HepG2 (cell line): ENCODE results near the gene PCSK5. TPM values are rescaled to one million over a fixed set of nuclear protein-coding genes. Genes with fewer than 3 reads are reported as not detected.

Experiments
- ATAC-seq: fragments of 200-7000 bp; cut with Tn5 transposase; 3 replicates; pipeline ENCODE4 v1.9.1; 2020; ENCODE audit warnings: mild to moderate bottlenecking, moderate library complexity
- BruUV-seq: library from RNA; stranded (reverse); fragments of 400-500 nt; replicated peaks from 2 replicates; lab custom pipeline; 2021; lab: Mats Ljungman, UMichigan
- CTCF ChIA-PET: fragments of 300-600 bp; formaldehyde crosslinking; extraction: SDS; loops from one replicate; lab custom pipeline; 2021; ENCODE audit warnings: low total read pairs, inconsistent platforms, low intra/inter-chr PET ratio; lab: Yijun Ruan, JAX
- POLR2A ChIA-PET: fragments of 350-600 bp; sonication (Branson Sonifier 250); formaldehyde crosslinking; loops from one replicate; lab custom pipeline; 2020; ENCODE audit warnings: antibody characterized with exemption, inconsistent platforms; lab: Yijun Ruan, JAX
- DNase-seq: peaks from one replicate; pipeline ENCODE4 v3.0.0-alpha.2; 2015; ENCODE audit warnings: low spot score
- FAIRE-seq: peaks from 3 replicates; lab custom pipeline; 2011; peaks lifted over from hg19 to GRCh38; lab: Jason Lieb, UNC
- H2AFZ ChIP-seq: one replicate; pipeline ENCODE4 v1.6.1; 2011; ENCODE audit warnings: low read length, inconsistent platforms
- H3K27ac ChIP-seq: fragments of 300-600 bp; 3 replicates; pipeline ENCODE4 v1.8.0; 2011; ENCODE audit warnings: mixed run types, mild to moderate bottlenecking, mixed read lengths, low read length, inconsistent platforms; ENCODE audit not compliant: insufficient read depth; ENCODE audit errors: extremely low read length
- H3K27me3 ChIP-seq, 2 experiments: fragments of 200-600 bp in 1 of 2; 2 replicates in 1 of 2; 3 replicates in 1 of 2; pipeline versions ENCODE4 v1.6.0 to v1.8.0; 2011; ENCODE audit warnings: low read length in 2 of 2, mild to moderate bottlenecking in 2 of 2, moderate library complexity in 2 of 2, inconsistent platforms in 1 of 2; ENCODE audit not compliant: insufficient read depth in 2 of 2, control insufficient read depth in 1 of 2
- H3K36me3 ChIP-seq, 2 experiments: fragments of 200-600 bp in 1 of 2; replicated peaks in 1 of 2; 2 replicates in 1 of 2; 3 replicates in 1 of 2; pipeline versions ENCODE4 v1.5.1 to v1.8.0; 2011; ENCODE audit warnings: low read length in 2 of 2, inconsistent platforms in 1 of 2; ENCODE audit not compliant: insufficient read depth in 2 of 2, control insufficient read depth in 1 of 2
- H3K4me1 ChIP-seq: 2 replicates; pipeline ENCODE4 v1.5.1; 2012; ENCODE audit warnings: low read length, inconsistent platforms; ENCODE audit not compliant: insufficient read depth
- H3K4me2 ChIP-seq: 2 replicates; pipeline ENCODE4 v1.6.0; 2011; ENCODE audit warnings: low read depth, low read length, inconsistent platforms
- H3K4me3 ChIP-seq, 3 experiments: fragments of 200-600 bp in 1 of 3; sonication (generic), shearing (Covaris generic) in 1 of 3; replicated peaks in 1 of 3; 2 replicates each; pipeline ENCODE4 v1.5.1; 2011 to 2016; ENCODE audit warnings: low read length in 3 of 3, inconsistent platforms in 2 of 3, low read depth in 2 of 3, mild to moderate bottlenecking in 2 of 3, control low read depth in 1 of 3, mixed read lengths in 1 of 3; ENCODE audit not compliant: insufficient read depth in 1 of 3
- H3K79me2 ChIP-seq: one replicate; pipeline ENCODE4 v1.6.1; 2011; ENCODE audit warnings: low read length, inconsistent platforms; ENCODE audit not compliant: insufficient read depth
- H3K9ac ChIP-seq: 2 replicates; pipeline ENCODE4 v1.6.0; 2011; ENCODE audit warnings: mild to moderate bottlenecking, low read depth, low read length, inconsistent platforms; ENCODE audit not compliant: insufficient read depth
- H3K9me3 ChIP-seq: 2 replicates; pipeline ENCODE4 v1.5.1; 2012; ENCODE audit warnings: mild to moderate bottlenecking, low read length
- H4K20me1 ChIP-seq: 2 replicates; pipeline ENCODE4 v1.6.0; 2011; ENCODE audit warnings: inconsistent platforms, mild to moderate bottlenecking, low read length, moderate library complexity; ENCODE audit not compliant: insufficient read depth
- CAMTA2 ChIP-seq: sonication (generic); formaldehyde crosslinking; IDR thresholded peaks from 2 replicates; pipeline ENCODE4 v1.4.0; 2020; ENCODE audit warnings: mild to moderate bottlenecking, missing genetic modification reagents, borderline replicate concordance
- CBFB ChIP-seq: sonication (generic); formaldehyde crosslinking; IDR thresholded peaks from 2 replicates; pipeline ENCODE4 v1.4.0; 2020; ENCODE audit warnings: missing genetic modification reagents
- GLI4 ChIP-seq: sonication (generic); formaldehyde crosslinking; IDR thresholded peaks from 2 replicates; pipeline ENCODE4 v1.5.1; 2020; ENCODE audit warnings: missing genetic modification reagents, mild to moderate bottlenecking, moderate library complexity, borderline replicate concordance
- HNF4A ChIP-seq: sonication (generic); formaldehyde crosslinking; IDR thresholded peaks from 2 replicates; pipeline ENCODE4 v1.4.0; 2020; ENCODE audit warnings: missing genetic modification reagents
- IRX3 ChIP-seq: sonication (generic); formaldehyde crosslinking; IDR thresholded peaks from 2 replicates; pipeline ENCODE4 v1.8.1; 2023; ENCODE audit warnings: mild to moderate bottlenecking, low read depth, missing genetic modification reagents, borderline replicate concordance
- KLF6 ChIP-seq: IDR thresholded peaks from 2 replicates; pipeline ENCODE4 v1.8.0; 2016; ENCODE audit warnings: missing biosample characterization, missing genetic modification reagents
- MLX ChIP-seq: IDR thresholded peaks from 2 replicates; pipeline ENCODE4 v1.6.1; 2016
- TAF1 ChIP-seq: sonication (generic); formaldehyde crosslinking; IDR thresholded peaks from 2 replicates; pipeline ENCODE4 v1.4.0; 2020; ENCODE audit warnings: missing genetic modification reagents
- ZFY ChIP-seq: sonication (generic); formaldehyde crosslinking; IDR thresholded peaks from 2 replicates; pipeline ENCODE4 v1.4.0; 2020; ENCODE audit warnings: missing genetic modification reagents
- WGBS: methylation state at CpG from one replicate; pipeline ENCODE4 v1.1.6; 2017; ENCODE audit warnings: low lambda C conversion rate; 5-methylcytosine and 5-hydroxymethylcytosine counted together
- in situ Hi-C: cut with HindIII; loops from 2 replicates; pipeline ENCODE4 v1.10.0; 2017; ENCODE audit warnings: low pct_unique_long_range_greater_than_20kb; ENCODE audit not compliant: extremely low pct_ligation_motif_present
- intact Hi-C: fragments of 100-400 bp; cut with micrococcal nuclease; formaldehyde crosslinking; loops from one replicate; pipeline ENCODE4 v1.10.0; 2022; ENCODE audit not compliant: unreplicated experiment
- polyA plus RNA-seq, 8 experiments: library from polyadenylated mRNA; depleted of rRNA in 3 of 8; stranded (reverse) in 7 of 8; unstranded in 1 of 8; fragments of >200 nt; fragmentation: Illumina TruSeq in 4 of 8; extraction: Trizol in 4 of 8; gene quantifications; 2 replicates each; pipeline versions ENCODE4 v1.2.1 to v1.2.3, GENCODE V29; 2011 to 2016; ENCODE audit warnings: low read depth in 4 of 8, missing spikeins in 1 of 8, mixed read lengths in 1 of 8; ENCODE audit not compliant: insufficient read depth in 1 of 8
- total RNA-seq, 5 experiments: library from RNA; depleted of rRNA; stranded (reverse); fragments of >200 nt; fragmentation: Illumina TruSeq; extraction: Trizol; gene quantifications; 2 replicates each; pipeline ENCODE4 v1.2.3, GENCODE V29; 2016; ENCODE audit warnings: low read depth in 1 of 5
- TF ChIP-seq, protein P1 (sequence below): sonication (generic); formaldehyde crosslinking; IDR thresholded peaks from 2 replicates; pipeline ENCODE4 v1.5.1; 2020; ENCODE audit warnings: missing genetic modification reagents, mild to moderate bottlenecking, borderline replicate concordance
- TF ChIP-seq, protein P2 (sequence below), 2 experiments: sonication (generic) in 1 of 2; formaldehyde crosslinking in 1 of 2; IDR thresholded peaks; 2 replicates each; pipeline versions ENCODE4 v1.5.1 to v1.6.1; 2011 to 2020; ENCODE audit warnings: borderline replicate concordance in 1 of 2, low read depth in 1 of 2, low read length in 1 of 2, mild to moderate bottlenecking in 1 of 2, missing genetic modification reagents in 1 of 2, moderate library complexity in 1 of 2
- TF ChIP-seq, protein P3 (sequence below): sonication (generic); formaldehyde crosslinking; conservative IDR thresholded peaks from 2 replicates; pipeline ENCODE4 v1.8.1; 2023; ENCODE audit warnings: missing genetic modification reagents
- TF ChIP-seq, protein P4 (sequence below): fragments of 450-650 bp; IDR thresholded peaks from 2 replicates; pipeline ENCODE4 v1.6.1; 2017; ENCODE audit warnings: mild to moderate bottlenecking
- TF ChIP-seq, protein P5 (sequence below): sonication (generic); formaldehyde crosslinking; IDR thresholded peaks from 2 replicates; pipeline ENCODE4 v1.5.1; 2020; ENCODE audit warnings: mild to moderate bottlenecking, missing genetic modification reagents, borderline replicate concordance

Gene PCSK5
- total and polyA plus RNA-seq, 2 of the 13 experiments (the other 11 are each of a cell fraction or from before 2014, with no cell fraction given), result 0.55 to 0.66 TPM

DNA sequence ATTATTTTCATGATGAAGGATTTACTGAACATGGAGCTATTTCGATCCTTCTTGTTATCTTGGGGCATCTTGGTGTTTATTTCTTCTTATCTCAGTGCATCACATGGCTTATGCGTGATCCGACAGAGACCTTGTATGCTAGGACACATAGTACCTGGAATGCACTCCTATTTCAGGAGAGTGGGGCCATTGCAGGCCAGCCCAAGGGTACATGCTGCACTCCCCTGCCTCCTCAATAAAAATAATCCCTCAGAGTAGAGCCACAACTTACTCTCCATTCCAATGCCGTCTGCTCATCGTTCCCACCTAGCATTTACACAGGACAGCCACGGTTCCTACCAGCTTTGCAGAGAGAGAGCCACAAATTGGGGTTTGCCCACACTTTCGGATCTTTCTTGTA, 43.5 kb downstream of the PCSK5 start:
- Histone ChIP-seq H2AFZ (no peak overlapping the region), H3K36me3 (no peaks in the 10 kb centered on the region), H3K79me2 (no peaks in the 10 kb centered on the region), H3K27ac (no peak overlapping the region), H3K27me3 (no peaks in the 10 kb centered on the region), H3K9me3 (no peaks in the 10 kb centered on the region), H3K4me3 (no peak overlapping the region), H4K20me1 (no peaks in the 10 kb centered on the region), H3K4me2 (no peak overlapping the region), H3K9ac (no peak overlapping the region), H3K4me1 (peaks cover 16% of the 10 kb centered on the region)
- TF ChIP-seq CAMTA2 (no peak), KLF6 (no peak), CBFB (no peak), HNF4A (CRISPR knock-in tag) (no peak), ZFY (CRISPR knock-in tag) (no peak), GLI4 (CRISPR knock-in tag) (no peak), TAF1 (CRISPR knock-in tag) (no peak), IRX3 (CRISPR knock-in tag) (no peak), MLX (CRISPR knock-in tag) (no peak)
- TF ChIP-seq, protein P1, sequence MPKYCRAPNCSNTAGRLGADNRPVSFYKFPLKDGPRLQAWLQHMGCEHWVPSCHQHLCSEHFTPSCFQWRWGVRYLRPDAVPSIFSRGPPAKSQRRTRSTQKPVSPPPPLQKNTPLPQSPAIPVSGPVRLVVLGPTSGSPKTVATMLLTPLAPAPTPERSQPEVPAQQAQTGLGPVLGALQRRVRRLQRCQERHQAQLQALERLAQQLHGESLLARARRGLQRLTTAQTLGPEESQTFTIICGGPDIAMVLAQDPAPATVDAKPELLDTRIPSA (CRISPR knock-in tag), result no peak
- TF ChIP-seq, protein P2, sequence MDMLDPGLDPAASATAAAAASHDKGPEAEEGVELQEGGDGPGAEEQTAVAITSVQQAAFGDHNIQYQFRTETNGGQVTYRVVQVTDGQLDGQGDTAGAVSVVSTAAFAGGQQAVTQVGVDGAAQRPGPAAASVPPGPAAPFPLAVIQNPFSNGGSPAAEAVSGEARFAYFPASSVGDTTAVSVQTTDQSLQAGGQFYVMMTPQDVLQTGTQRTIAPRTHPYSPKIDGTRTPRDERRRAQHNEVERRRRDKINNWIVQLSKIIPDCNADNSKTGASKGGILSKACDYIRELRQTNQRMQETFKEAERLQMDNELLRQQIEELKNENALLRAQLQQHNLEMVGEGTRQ (IDR thresholded peaks at IDR 0.05; ENCODE audit: low read depth, low read length), result no peak
- TF ChIP-seq, protein P2 (CRISPR knock-in tag; IDR thresholded peaks at IDR 0.05; ENCODE audit: borderline replicate concordance), result no peak
- TF ChIP-seq, protein P3, sequence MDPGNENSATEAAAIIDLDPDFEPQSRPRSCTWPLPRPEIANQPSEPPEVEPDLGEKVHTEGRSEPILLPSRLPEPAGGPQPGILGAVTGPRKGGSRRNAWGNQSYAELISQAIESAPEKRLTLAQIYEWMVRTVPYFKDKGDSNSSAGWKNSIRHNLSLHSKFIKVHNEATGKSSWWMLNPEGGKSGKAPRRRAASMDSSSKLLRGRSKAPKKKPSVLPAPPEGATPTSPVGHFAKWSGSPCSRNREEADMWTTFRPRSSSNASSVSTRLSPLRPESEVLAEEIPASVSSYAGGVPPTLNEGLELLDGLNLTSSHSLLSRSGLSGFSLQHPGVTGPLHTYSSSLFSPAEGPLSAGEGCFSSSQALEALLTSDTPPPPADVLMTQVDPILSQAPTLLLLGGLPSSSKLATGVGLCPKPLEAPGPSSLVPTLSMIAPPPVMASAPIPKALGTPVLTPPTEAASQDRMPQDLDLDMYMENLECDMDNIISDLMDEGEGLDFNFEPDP, result no peak
- TF ChIP-seq, protein P4, sequence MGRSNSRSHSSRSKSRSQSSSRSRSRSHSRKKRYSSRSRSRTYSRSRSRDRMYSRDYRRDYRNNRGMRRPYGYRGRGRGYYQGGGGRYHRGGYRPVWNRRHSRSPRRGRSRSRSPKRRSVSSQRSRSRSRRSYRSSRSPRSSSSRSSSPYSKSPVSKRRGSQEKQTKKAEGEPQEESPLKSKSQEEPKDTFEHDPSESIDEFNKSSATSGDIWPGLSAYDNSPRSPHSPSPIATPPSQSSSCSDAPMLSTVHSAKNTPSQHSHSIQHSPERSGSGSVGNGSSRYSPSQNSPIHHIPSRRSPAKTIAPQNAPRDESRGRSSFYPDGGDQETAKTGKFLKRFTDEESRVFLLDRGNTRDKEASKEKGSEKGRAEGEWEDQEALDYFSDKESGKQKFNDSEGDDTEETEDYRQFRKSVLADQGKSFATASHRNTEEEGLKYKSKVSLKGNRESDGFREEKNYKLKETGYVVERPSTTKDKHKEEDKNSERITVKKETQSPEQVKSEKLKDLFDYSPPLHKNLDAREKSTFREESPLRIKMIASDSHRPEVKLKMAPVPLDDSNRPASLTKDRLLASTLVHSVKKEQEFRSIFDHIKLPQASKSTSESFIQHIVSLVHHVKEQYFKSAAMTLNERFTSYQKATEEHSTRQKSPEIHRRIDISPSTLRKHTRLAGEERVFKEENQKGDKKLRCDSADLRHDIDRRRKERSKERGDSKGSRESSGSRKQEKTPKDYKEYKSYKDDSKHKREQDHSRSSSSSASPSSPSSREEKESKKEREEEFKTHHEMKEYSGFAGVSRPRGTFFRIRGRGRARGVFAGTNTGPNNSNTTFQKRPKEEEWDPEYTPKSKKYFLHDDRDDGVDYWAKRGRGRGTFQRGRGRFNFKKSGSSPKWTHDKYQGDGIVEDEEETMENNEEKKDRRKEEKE, result no peak
- TF ChIP-seq, protein P5, sequence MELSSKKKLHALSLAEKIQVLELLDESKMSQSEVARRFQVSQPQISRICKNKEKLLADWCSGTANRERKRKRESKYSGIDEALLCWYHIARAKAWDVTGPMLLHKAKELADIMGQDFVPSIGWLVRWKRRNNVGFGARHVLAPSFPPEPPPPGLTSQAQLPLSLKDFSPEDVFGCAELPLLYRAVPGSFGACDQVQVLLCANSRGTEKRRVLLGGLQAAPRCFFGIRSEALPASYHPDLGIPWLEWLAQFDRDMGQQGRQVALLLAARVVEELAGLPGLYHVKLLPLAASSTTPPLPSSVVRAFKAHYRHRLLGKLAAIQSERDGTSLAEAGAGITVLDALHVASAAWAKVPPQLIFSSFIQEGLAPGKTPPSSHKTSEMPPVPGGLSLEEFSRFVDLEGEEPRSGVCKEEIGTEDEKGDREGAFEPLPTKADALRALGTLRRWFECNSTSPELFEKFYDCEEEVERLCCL (CRISPR knock-in tag), result no peak
- FAIRE-seq (no peak), DNase-seq (no peak), ATAC-seq (no peak)
- WGBS, result 65% methylated on average over 7 of the region's 7 CpGs
- in situ Hi-C loops, result no loop called here
- BruUV-seq, result no TSS peak
- intact Hi-C loops, result no loop called here
- ChIA-PET POLR2A (no interaction called here), CTCF (no interaction called here)
